Panc1 (cell line): Measurements from ENCODE around the gene SLC27A2. TPM values are rescaled to one million over a fixed set of nuclear protein-coding genes. Genes with fewer than 3 reads are reported as not detected.
"Not testable (repeated sequence)": the region's sequence is repeated elsewhere in the genome, so short reads cannot be mapped to it uniquely, and the experiment has no call there.

Experiments used
- ATAC-seq: fragments of 200-7000 bp; cut with Tn5 transposase; 2 replicates; pipeline ENCODE4 v1.9.1; 2020; ENCODE audit warnings: mild to moderate bottlenecking, moderate library complexity
- BruUV-seq: library from RNA; stranded (reverse); fragments of 400-500 nt; replicated peaks from 2 replicates; lab custom pipeline; 2021; lab: Mats Ljungman, UMichigan
- CTCF ChIA-PET: fragments of 300-600 bp; sonication (Branson Sonifier 250); formaldehyde crosslinking; loops from one replicate; lab custom pipeline; 2022; ENCODE audit warnings: antibody characterized with exemption; lab: Charles Lee
- POLR2A ChIA-PET: fragments of 300-600 bp; sonication (Branson Sonifier 250); formaldehyde crosslinking; loops from one replicate; lab custom pipeline; 2022; ENCODE audit warnings: antibody characterized with exemption; lab: Charles Lee
- DNase-seq: peaks from one replicate; pipeline ENCODE4 v3.0.0-alpha.2; 2010; ENCODE audit warnings: low read depth, low spot score
- H3K27ac ChIP-seq: 2 replicates; pipeline ENCODE4 v1.5.1; 2011; ENCODE audit warnings: mild to moderate bottlenecking, low read length, inconsistent platforms
- H3K27me3 ChIP-seq: fragments of 200-500 bp; sonication (Bioruptor generic); 2 replicates; pipeline ENCODE4 v1.6.0; 2014; ENCODE audit warnings: low read length, inconsistent platforms; ENCODE audit not compliant: control insufficient read depth, insufficient read depth
- H3K36me3 ChIP-seq: fragments of 200-500 bp; sonication (Bioruptor generic); 2 replicates; pipeline ENCODE4 v1.5.1; 2014; ENCODE audit warnings: inconsistent platforms, mild to moderate bottlenecking, low read length, moderate library complexity; ENCODE audit not compliant: control insufficient read depth, insufficient read depth
- H3K4me1 ChIP-seq: 2 replicates; pipeline ENCODE4 v1.5.1; 2011; ENCODE audit warnings: inconsistent platforms, mild to moderate bottlenecking, low read length, moderate library complexity; ENCODE audit not compliant: control insufficient read depth, insufficient read depth
- H3K4me3 ChIP-seq, 2 experiments: 2 replicates each; pipeline ENCODE4 v1.5.1; 2011 to 2012; ENCODE audit warnings: low read depth in 2 of 2, low read length in 2 of 2, mild to moderate bottlenecking in 2 of 2, inconsistent platforms in 1 of 2, moderate library complexity in 1 of 2
- H3K9me3 ChIP-seq: fragments of 200-500 bp; sonication (Bioruptor generic); 2 replicates; pipeline ENCODE4 v1.5.1; 2014; ENCODE audit warnings: low read depth, mild to moderate bottlenecking, inconsistent platforms, low read length, moderate library complexity; ENCODE audit not compliant: control insufficient read depth, insufficient read depth
- POLR2AphosphoS5 ChIP-seq: IDR thresholded peaks from 2 replicates; pipeline ENCODE4 v1.6.1; 2012; ENCODE audit warnings: mild to moderate bottlenecking, low read depth, low read length, moderate library complexity
- SIN3A ChIP-seq: IDR thresholded peaks from 2 replicates; pipeline ENCODE4 v1.6.1; 2012; ENCODE audit warnings: low read depth, mild to moderate bottlenecking, low read length, moderate library complexity, borderline replicate concordance; ENCODE audit not compliant: insufficient read depth
- TCF7L2 ChIP-seq: IDR thresholded peaks from 2 replicates; pipeline ENCODE4 v1.6.1; 2011; ENCODE audit warnings: mild to moderate bottlenecking, low read depth, low read length, inconsistent platforms
- in situ Hi-C: cut with HindIII; loops from 2 replicates; pipeline ENCODE4 v1.10.0; 2016; ENCODE audit warnings: low sequenced_read_pairs, low pct_unique_long_range_greater_than_20kb
- intact Hi-C: fragments of 100-400 bp; cut with micrococcal nuclease; formaldehyde crosslinking; loops from one replicate; pipeline ENCODE4 v1.10.0; 2022; ENCODE audit not compliant: unreplicated experiment
- total RNA-seq: library from RNA; stranded (reverse); gene quantifications from one replicate; pipeline ENCODE4 v1.2.1, GENCODE V29; 2021; ENCODE audit not compliant: unreplicated experiment
- TF ChIP-seq, protein P1 (sequence below): fragments of 450-650 bp; IDR thresholded peaks from 2 replicates; pipeline ENCODE4 v1.5.1; 2017; ENCODE audit warnings: mild to moderate bottlenecking
- TF ChIP-seq, protein P2 (sequence below), 2 experiments: IDR thresholded peaks; 2 replicates each; pipeline ENCODE4 v1.6.1; 2011 to 2012; ENCODE audit warnings: low read depth in 2 of 2, control low read depth in 1 of 2, low read length in 1 of 2, mild to moderate bottlenecking in 1 of 2, moderate library complexity in 1 of 2; ENCODE audit not compliant: insufficient read depth in 1 of 2

The SLC27A2 gene
- total RNA-seq, 1 experiment from 2014 or later, result 0.18 TPM

DNA sequence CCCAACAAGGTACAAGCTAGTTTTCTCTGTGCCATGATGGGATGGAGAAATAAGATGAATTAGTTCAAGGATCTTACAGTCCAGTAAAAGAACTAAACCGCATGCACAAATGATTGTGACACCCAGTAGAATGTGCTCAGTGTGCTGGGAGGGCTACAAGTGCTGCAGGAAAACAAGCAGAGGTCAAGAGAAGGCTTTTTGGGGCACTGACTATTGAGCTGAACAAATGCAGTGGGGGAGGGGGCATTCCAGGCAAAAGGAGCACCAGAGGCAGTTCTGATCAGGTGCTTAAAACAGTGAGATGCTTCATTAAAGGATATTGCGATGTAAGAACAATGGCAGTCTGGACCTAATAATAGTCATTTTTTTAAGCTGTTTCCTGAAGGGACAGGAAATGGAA lies 6.0 kb downstream of the SLC27A2 start:
- no peak overlapping the region for H3K4me3 ChIP-seq
- CTCF ChIA-PET, result interaction anchor here (0.7 kb wide), 1 partner anchor 72 kb away, joined by 11 read pairs; no protein-coding TSS in a partner anchor

DNA sequence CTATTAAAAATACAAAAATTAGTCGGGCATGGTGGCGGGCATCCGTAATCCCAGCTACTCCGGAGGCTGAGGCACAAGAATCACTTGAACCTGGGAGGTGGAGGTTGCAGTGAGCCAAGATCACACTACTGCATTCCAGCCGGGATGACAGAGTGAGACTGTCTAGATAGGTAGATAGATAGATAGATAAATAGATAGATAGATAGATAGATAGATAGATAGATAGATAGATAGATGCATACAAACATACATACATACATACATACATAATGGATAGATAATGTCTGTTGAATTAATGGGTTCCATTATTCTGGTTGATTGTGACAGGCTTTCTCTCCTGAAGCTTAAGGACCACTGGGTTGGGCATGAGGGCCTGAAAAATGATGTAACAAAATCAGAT lies 6.8 kb downstream of the SLC27A2 start:
- intact Hi-C loops, H3K9me3 ChIP-seq, H3K27ac ChIP-seq, H3K27me3 ChIP-seq, H3K36me3 ChIP-seq, H3K4me1 ChIP-seq, ATAC-seq, H3K4me3 ChIP-seq, DNase-seq, BruUV-seq, POLR2A ChIA-PET, CTCF ChIA-PET, in situ Hi-C loops: not testable (repeated sequence)

More for the DNA sequence above, 6.0 kb downstream of the SLC27A2 start:
- intact Hi-C loops (no loop called here), in situ Hi-C loops (no loop called here)
- Histone ChIP-seq H3K27me3 (peaks cover 5% of the 10 kb centered on the region; the same call in 1 of the 2 replicates), H3K36me3 (no peaks in the 10 kb centered on the region), H3K9me3 (no peaks in the 10 kb centered on the region), H3K4me1 (peaks cover under 1% of the 10 kb centered on the region; the same call in 1 of the 2 replicates), H3K27ac (no peak overlapping the region)
- ATAC-seq, result no peak
- no TSS peak for BruUV-seq
- TF ChIP-seq TCF7L2, result no peak
- POLR2A ChIA-PET, result interaction anchor here (0.6 to 0.7 kb wide), 2 partner anchors 10 to 347 kb away, joined by 8 to 12 read pairs; no protein-coding TSS in a partner anchor
- DNase-seq, result no peak

DNA sequence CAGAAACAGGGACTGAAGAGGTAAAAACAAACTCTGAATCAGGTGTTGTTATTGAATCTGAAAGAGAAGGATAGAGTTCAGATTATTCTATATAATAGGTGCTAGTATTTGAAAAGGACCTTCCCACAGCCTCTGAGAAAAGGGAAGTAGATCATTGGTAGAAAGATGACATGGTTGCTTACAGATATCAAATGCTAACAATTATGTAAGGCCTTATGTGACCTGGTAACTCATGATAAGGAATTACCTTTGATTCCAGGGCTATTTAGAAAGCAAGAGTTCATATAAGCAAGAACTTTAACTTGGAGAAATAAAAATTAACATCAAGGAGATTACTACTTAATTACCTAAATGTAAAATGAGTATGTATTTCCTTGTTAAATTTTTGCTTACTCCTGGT lies 7.6 kb downstream of the SLC27A2 start:
- Histone ChIP-seq H3K9me3 (no peaks in the 10 kb centered on the region), H3K4me1 (no peaks in the 10 kb centered on the region), H3K27me3 (peaks cover 2% of the 10 kb centered on the region; the same call in 1 of the 2 replicates), H3K36me3 (no peaks in the 10 kb centered on the region), H3K27ac (no peak overlapping the region), H3K4me3 (no peak overlapping the region)
- TF ChIP-seq TCF7L2 (no peak), SIN3A (no peak), POLR2AphosphoS5 (no peak)
- TF ChIP-seq, protein P1, sequence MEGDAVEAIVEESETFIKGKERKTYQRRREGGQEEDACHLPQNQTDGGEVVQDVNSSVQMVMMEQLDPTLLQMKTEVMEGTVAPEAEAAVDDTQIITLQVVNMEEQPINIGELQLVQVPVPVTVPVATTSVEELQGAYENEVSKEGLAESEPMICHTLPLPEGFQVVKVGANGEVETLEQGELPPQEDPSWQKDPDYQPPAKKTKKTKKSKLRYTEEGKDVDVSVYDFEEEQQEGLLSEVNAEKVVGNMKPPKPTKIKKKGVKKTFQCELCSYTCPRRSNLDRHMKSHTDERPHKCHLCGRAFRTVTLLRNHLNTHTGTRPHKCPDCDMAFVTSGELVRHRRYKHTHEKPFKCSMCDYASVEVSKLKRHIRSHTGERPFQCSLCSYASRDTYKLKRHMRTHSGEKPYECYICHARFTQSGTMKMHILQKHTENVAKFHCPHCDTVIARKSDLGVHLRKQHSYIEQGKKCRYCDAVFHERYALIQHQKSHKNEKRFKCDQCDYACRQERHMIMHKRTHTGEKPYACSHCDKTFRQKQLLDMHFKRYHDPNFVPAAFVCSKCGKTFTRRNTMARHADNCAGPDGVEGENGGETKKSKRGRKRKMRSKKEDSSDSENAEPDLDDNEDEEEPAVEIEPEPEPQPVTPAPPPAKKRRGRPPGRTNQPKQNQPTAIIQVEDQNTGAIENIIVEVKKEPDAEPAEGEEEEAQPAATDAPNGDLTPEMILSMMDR, result no peak
- TF ChIP-seq, protein P2, sequence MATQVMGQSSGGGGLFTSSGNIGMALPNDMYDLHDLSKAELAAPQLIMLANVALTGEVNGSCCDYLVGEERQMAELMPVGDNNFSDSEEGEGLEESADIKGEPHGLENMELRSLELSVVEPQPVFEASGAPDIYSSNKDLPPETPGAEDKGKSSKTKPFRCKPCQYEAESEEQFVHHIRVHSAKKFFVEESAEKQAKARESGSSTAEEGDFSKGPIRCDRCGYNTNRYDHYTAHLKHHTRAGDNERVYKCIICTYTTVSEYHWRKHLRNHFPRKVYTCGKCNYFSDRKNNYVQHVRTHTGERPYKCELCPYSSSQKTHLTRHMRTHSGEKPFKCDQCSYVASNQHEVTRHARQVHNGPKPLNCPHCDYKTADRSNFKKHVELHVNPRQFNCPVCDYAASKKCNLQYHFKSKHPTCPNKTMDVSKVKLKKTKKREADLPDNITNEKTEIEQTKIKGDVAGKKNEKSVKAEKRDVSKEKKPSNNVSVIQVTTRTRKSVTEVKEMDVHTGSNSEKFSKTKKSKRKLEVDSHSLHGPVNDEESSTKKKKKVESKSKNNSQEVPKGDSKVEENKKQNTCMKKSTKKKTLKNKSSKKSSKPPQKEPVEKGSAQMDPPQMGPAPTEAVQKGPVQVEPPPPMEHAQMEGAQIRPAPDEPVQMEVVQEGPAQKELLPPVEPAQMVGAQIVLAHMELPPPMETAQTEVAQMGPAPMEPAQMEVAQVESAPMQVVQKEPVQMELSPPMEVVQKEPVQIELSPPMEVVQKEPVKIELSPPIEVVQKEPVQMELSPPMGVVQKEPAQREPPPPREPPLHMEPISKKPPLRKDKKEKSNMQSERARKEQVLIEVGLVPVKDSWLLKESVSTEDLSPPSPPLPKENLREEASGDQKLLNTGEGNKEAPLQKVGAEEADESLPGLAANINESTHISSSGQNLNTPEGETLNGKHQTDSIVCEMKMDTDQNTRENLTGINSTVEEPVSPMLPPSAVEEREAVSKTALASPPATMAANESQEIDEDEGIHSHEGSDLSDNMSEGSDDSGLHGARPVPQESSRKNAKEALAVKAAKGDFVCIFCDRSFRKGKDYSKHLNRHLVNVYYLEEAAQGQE (IDR thresholded peaks at IDR 0.05; ENCODE audit: insufficient read depth in 1 of 2, low read depth in 2 of 2, low read length in 1 of 2), result no peak
- POLR2A ChIA-PET, result no interaction called here
- intact Hi-C loops (no loop called here), in situ Hi-C loops (no loop called here)
- no peak for DNase-seq
- no TSS peak for BruUV-seq
- CTCF ChIA-PET, result no interaction called here
- ATAC-seq, result no peak
